Adipocyte (in vitro differentiated cells): ENCODE data around the gene HLA-DOA.

ENCODE experiments used
- DNase-seq: peaks from one replicate; pipeline ENCODE4 v3.0.0-alpha.2; 2015; ENCODE audit warnings: low read depth
- H3K27me3 ChIP-seq: replicated peaks from 2 replicates; pipeline ENCODE4 v1.7.0; 2013; ENCODE audit warnings: mild to moderate bottlenecking, low read length, moderate library complexity; ENCODE audit not compliant: control insufficient read depth, insufficient read depth
- H3K36me3 ChIP-seq: 2 replicates; pipeline ENCODE4 v1.7.0; 2013; ENCODE audit warnings: low read length, mild to moderate bottlenecking, moderate library complexity; ENCODE audit not compliant: control insufficient read depth, insufficient read depth, severe bottlenecking
- H3K4me1 ChIP-seq: 2 replicates; pipeline ENCODE4 v1.7.0; 2013; ENCODE audit warnings: mild to moderate bottlenecking, low read length, moderate library complexity; ENCODE audit not compliant: control insufficient read depth, insufficient read depth
- H3K4me3 ChIP-seq: 2 replicates; pipeline ENCODE4 v1.7.0; 2013; ENCODE audit warnings: mild to moderate bottlenecking, low read length, moderate library complexity
- H3K9ac ChIP-seq: 2 replicates; pipeline ENCODE4 v1.7.0; 2013; ENCODE audit warnings: mild to moderate bottlenecking, low read length, moderate library complexity
- H3K9me3 ChIP-seq: 2 replicates; pipeline ENCODE4 v1.7.0; 2013; ENCODE audit warnings: mild to moderate bottlenecking, low read length, moderate library complexity; ENCODE audit not compliant: control insufficient read depth

Gene HLA-DOA

GRCh38 chr6:33029328-33030184 is 20.2 kb upstream of the HLA-DOA start:
- no peak overlapping the region for H3K4me3 ChIP-seq
- no peaks in the 10 kb centered on the region for H3K27me3 ChIP-seq
- peaks cover under 1% of the 10 kb centered on the region for H3K9me3 ChIP-seq
- DNase-seq: peak; percentile 7
- H3K36me3 ChIP-seq: no peaks in the 10 kb centered on the region
- no peak overlapping the region for H3K9ac ChIP-seq
- H3K4me1 ChIP-seq: no peaks in the 10 kb centered on the region

GRCh38 chr6:33028220-33028849 is 18.9 kb upstream of the HLA-DOA start:
- H3K4me3 ChIP-seq: no peak overlapping the region
- no peak for DNase-seq
- no peaks in the 10 kb centered on the region for H3K9me3 ChIP-seq
- no peak overlapping the region for H3K9ac ChIP-seq
- no peaks in the 10 kb centered on the region for H3K4me1 ChIP-seq
- H3K36me3 ChIP-seq: no peaks in the 10 kb centered on the region
- no peaks in the 10 kb centered on the region for H3K27me3 ChIP-seq

- Histone ChIP-seq H3K9ac (no peak overlapping the region), H3K4me1 (peaks cover under 1% of the 10 kb centered on the region), H3K9me3 (no peaks in the 10 kb centered on the region), H3K36me3 (no peaks in the 10 kb centered on the region), H3K4me3 (no peak overlapping the region), H3K27me3 (no peaks in the 10 kb centered on the region)
- DNase-seq: no peak
Observed at GRCh38 chr6:33024521-33024920, 15.1 kb upstream of the HLA-DOA start.

- H3K4me3 ChIP-seq: no peak overlapping the region
- H3K9me3 ChIP-seq: no peaks in the 10 kb centered on the region
Observed at GRCh38 chr6:33023536-33023935, 14.1 kb upstream of the HLA-DOA start.

GRCh38 chr6:33021917-33022316 is 12.5 kb upstream of the HLA-DOA start:
- Histone ChIP-seq H3K4me1 (peaks cover 8% of the 10 kb centered on the region), H3K27me3 (no peaks in the 10 kb centered on the region), H3K9me3 (no peaks in the 10 kb centered on the region), H3K36me3 (no peaks in the 10 kb centered on the region), H3K9ac (no peak overlapping the region), H3K4me3 (no peak overlapping the region)
- DNase-seq: no peak

More at GRCh38 chr6:33023536-33023935, 14.1 kb upstream of the HLA-DOA start:
- Histone ChIP-seq H3K36me3 (no peaks in the 10 kb centered on the region), H3K27me3 (no peaks in the 10 kb centered on the region), H3K4me1 (peaks cover 8% of the 10 kb centered on the region), H3K9ac (no peak overlapping the region)
- DNase-seq: no peak

DNA sequence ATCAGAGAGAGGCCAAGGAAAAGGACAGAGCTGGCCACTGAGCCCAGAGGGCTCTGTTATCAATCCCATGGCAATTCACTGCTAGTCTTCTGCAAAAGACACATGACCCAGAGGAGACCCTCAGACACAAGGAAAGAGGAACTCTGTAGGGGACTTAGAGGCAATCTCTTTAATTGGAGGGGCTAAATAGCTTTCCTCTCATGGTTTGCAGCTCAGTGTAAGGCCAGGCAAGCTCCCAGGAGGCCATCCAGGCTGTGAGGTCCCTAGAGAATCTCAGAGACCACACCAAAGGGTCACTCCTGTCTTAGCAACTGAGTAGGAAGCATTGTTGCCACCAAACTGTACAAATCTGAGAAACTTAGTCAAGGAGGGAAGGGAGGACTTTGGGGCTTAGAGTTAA is 10.0 kb upstream of the HLA-DOA start:
- no peak for DNase-seq
- peak overlapping the region; percentile 77 for H3K4me3 ChIP-seq

GRCh38 chr6:33018904-33019303 is 9.5 kb upstream of the HLA-DOA start:
- Histone ChIP-seq H3K4me3 (peak overlapping the region; percentile 77), H3K9ac (peak overlapping the region; percentile 64), H3K9me3 (no peaks in the 10 kb centered on the region), H3K27me3 (no peaks in the 10 kb centered on the region), H3K36me3 (no peaks in the 10 kb centered on the region), H3K4me1 (peaks cover 13% of the 10 kb centered on the region)
- peak; percentile 62 for DNase-seq

More for the DNA sequence above, 10.0 kb upstream of the HLA-DOA start:
- peaks cover 13% of the 10 kb centered on the region for H3K4me1 ChIP-seq
- no peaks in the 10 kb centered on the region for H3K36me3 ChIP-seq
- H3K9me3 ChIP-seq: no peaks in the 10 kb centered on the region
- no peaks in the 10 kb centered on the region for H3K27me3 ChIP-seq
- peak overlapping the region; percentile 64 for H3K9ac ChIP-seq

DNA sequence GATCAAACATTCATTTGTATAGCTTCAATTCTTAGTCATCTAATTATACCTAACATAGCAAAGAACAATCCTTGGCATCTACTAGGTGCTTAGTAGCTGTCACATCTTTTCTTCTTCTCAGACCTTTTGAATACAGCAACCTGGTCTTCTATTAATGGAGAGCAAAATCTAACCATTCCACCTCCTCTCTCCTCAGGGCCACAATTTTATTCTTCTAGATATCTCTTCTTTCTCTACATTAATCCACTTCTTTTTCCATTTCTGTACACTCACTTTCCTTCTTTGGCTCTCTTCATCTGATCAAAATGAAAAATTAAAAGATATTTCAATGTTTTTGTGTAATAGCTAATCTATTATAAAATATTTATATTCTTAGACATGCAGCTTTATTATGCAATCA is 9.0 kb upstream of the HLA-DOA start:
- no peaks in the 10 kb centered on the region for H3K36me3 ChIP-seq
- no peaks in the 10 kb centered on the region for H3K27me3 ChIP-seq
- no peaks in the 10 kb centered on the region for H3K9me3 ChIP-seq
- DNase-seq: no peak
- H3K4me3 ChIP-seq: peak overlapping the region; percentile 77
- peaks cover 13% of the 10 kb centered on the region for H3K4me1 ChIP-seq
- peak overlapping the region; percentile 64 for H3K9ac ChIP-seq

GRCh38 chr6:33017694-33018353 is 8.4 kb upstream of the HLA-DOA start:
- no peak overlapping the region for H3K9ac ChIP-seq
- H3K4me3 ChIP-seq: no peak overlapping the region
- H3K36me3 ChIP-seq: no peaks in the 10 kb centered on the region
- no peaks in the 10 kb centered on the region for H3K27me3 ChIP-seq
- no peak for DNase-seq
- peaks cover 13% of the 10 kb centered on the region for H3K4me1 ChIP-seq
- H3K9me3 ChIP-seq: no peaks in the 10 kb centered on the region

GRCh38 chr6:33017018-33017417 is 7.6 kb upstream of the HLA-DOA start:
- H3K36me3 ChIP-seq: no peaks in the 10 kb centered on the region
- H3K9ac ChIP-seq: no peak overlapping the region
- no peaks in the 10 kb centered on the region for H3K9me3 ChIP-seq
- no peak for DNase-seq
- H3K4me3 ChIP-seq: no peak overlapping the region
- no peaks in the 10 kb centered on the region for H3K27me3 ChIP-seq
- H3K4me1 ChIP-seq: peaks cover 13% of the 10 kb centered on the region

DNA sequence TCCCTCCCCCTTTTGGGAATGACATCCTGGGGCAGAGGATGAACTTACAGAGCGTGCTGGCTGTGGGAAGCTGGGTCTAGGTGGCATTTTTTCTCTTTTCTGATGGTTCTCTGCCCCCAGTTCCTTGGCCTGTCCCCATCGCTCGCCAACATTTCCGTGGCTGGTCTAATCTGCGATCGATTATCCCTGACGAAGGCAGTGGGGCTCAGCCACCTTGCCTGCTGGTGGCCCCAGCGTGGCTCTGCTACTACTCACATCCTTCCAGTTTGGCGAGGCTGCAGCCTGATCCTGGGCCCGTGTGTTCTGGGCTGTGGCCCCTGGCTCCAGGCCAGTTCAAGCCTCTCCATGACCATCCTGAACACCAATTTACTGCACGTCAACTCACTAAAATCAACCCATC is 6.4 kb upstream of the HLA-DOA start:
- Histone ChIP-seq H3K36me3 (no peaks in the 10 kb centered on the region), H3K27me3 (peaks cover 8% of the 10 kb centered on the region), H3K4me1 (peaks cover 13% of the 10 kb centered on the region), H3K9me3 (no peaks in the 10 kb centered on the region), H3K9ac (no peak overlapping the region), H3K4me3 (no peak overlapping the region)
- no peak for DNase-seq
